Esophagus squamous epithelium (tissue), 4 donors: Measurements from ENCODE around the gene ADH6.

ENCODE experiments used
- POLR2A ChIP-seq, 4 donors: fragments of 450-650 bp; IDR thresholded peaks; one replicate each; pipeline ENCODE4 v1.6.1; 2017; ENCODE audit warnings: antibody characterized with exemption in 4 of 4, mild to moderate bottlenecking in 4 of 4, moderate library complexity in 3 of 4
- TF ChIP-seq, protein P1 (sequence below), 6 experiments: fragments of 450-650 bp in 4 of 6; fragments of 200-600 bp in 2 of 6; sonication (generic) in 2 of 6; IDR thresholded peaks; one replicate each; pipeline ENCODE4 v1.5.1; 2016 to 2019; ENCODE audit warnings: antibody characterized with exemption in 6 of 6, mild to moderate bottlenecking in 4 of 6, moderate library complexity in 4 of 6

DNA sequence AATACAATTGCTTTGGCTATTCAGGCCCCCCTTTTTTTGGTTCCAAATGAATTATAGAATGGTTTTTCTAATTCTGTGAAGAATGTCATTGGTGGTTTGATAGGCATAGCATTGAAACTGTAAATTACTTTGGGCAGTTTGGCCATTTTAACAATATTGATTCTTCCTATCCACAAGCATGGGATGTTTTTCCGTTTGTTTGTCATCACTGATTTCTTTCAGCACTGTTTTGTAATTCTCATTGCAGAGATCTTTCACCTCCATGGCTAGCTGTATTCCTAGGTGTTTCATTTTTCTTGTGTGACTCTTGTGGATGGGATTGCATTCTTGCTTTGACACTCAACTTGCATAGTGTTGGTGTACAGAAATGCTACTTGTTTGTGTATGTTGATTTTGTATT is 33.0 kb downstream of the ADH6 start:
- TF ChIP-seq POLR2A (IDR thresholded peaks at IDR 0.05) = no peak
- TF ChIP-seq, protein P1, sequence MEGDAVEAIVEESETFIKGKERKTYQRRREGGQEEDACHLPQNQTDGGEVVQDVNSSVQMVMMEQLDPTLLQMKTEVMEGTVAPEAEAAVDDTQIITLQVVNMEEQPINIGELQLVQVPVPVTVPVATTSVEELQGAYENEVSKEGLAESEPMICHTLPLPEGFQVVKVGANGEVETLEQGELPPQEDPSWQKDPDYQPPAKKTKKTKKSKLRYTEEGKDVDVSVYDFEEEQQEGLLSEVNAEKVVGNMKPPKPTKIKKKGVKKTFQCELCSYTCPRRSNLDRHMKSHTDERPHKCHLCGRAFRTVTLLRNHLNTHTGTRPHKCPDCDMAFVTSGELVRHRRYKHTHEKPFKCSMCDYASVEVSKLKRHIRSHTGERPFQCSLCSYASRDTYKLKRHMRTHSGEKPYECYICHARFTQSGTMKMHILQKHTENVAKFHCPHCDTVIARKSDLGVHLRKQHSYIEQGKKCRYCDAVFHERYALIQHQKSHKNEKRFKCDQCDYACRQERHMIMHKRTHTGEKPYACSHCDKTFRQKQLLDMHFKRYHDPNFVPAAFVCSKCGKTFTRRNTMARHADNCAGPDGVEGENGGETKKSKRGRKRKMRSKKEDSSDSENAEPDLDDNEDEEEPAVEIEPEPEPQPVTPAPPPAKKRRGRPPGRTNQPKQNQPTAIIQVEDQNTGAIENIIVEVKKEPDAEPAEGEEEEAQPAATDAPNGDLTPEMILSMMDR (IDR thresholded peaks at IDR 0.05) = no peak
